MM.1S (cell line): ENCODE measurements around the gene PDXDC1.
"Not testable (repeated sequence)": the region's sequence is repeated elsewhere in the genome, so short reads cannot be mapped to it uniquely, and the experiment has no call there.

Experiments used
- DNase-seq: peaks from one replicate; pipeline ENCODE4 v3.0.0-alpha.2; 2015
- H2AFZ ChIP-seq: fragments of 300-600 bp; sonication (generic); 2 replicates; pipeline ENCODE4 v1.6.0; 2016; ENCODE audit warnings: antibody characterized with exemption, low read length
- H3F3A ChIP-seq: fragments of 300-600 bp; sonication (generic); 2 replicates; pipeline ENCODE4 v1.6.1; 2016; ENCODE audit warnings: mild to moderate bottlenecking, antibody characterized with exemption, low read length, moderate library complexity, mixed read lengths; ENCODE audit not compliant: insufficient read depth
- H3K27ac ChIP-seq: fragments of 300-600 bp; sonication (generic); 2 replicates; pipeline ENCODE4 v1.5.1; 2016; ENCODE audit warnings: mild to moderate bottlenecking, low read length
- H3K27me3 ChIP-seq: fragments of 300-600 bp; sonication (generic); replicated peaks from 2 replicates; pipeline ENCODE4 v1.6.0; 2016; ENCODE audit warnings: low read length; ENCODE audit not compliant: insufficient read depth
- H3K36me3 ChIP-seq: fragments of 300-600 bp; sonication (generic); replicated peaks from 2 replicates; pipeline ENCODE4 v1.6.1; 2016; ENCODE audit warnings: mild to moderate bottlenecking, low read length, mixed read lengths; ENCODE audit not compliant: insufficient read depth
- H3K4me1 ChIP-seq: fragments of 300-600 bp; sonication (generic); 2 replicates; pipeline ENCODE4 v1.6.1; 2016; ENCODE audit warnings: low read length, mixed read lengths
- H3K4me2 ChIP-seq: fragments of 300-600 bp; sonication (generic); 2 replicates; pipeline ENCODE4 v1.6.0; 2016; ENCODE audit warnings: low read depth, low read length
- H3K4me3 ChIP-seq: fragments of 300-600 bp; sonication (generic); 2 replicates; pipeline ENCODE4 v1.5.1; 2016; ENCODE audit warnings: low read length, mixed read lengths
- H3K79me2 ChIP-seq: fragments of 300-600 bp; sonication (generic); 2 replicates; pipeline ENCODE4 v1.6.1; 2016; ENCODE audit warnings: mixed run types, low read length, mixed read lengths
- H3K9ac ChIP-seq: fragments of 300-600 bp; sonication (generic); 2 replicates; pipeline ENCODE4 v1.6.1; 2016; ENCODE audit warnings: low read length, mixed read lengths
- H3K9me2 ChIP-seq: fragments of 300-600 bp; sonication (generic); replicated peaks from 2 replicates; pipeline ENCODE4 v1.6.1; 2016; ENCODE audit warnings: mild to moderate bottlenecking, low read length, mixed read lengths; ENCODE audit not compliant: insufficient read depth
- H3K9me3 ChIP-seq: fragments of 300-600 bp; sonication (generic); replicated peaks from 2 replicates; pipeline ENCODE4 v1.6.1; 2016; ENCODE audit warnings: mild to moderate bottlenecking, low read length, mixed read lengths; ENCODE audit not compliant: insufficient read depth
- H4K20me1 ChIP-seq: fragments of 300-600 bp; sonication (generic); 2 replicates; pipeline ENCODE4 v1.6.1; 2016; ENCODE audit warnings: mild to moderate bottlenecking, low read length, moderate library complexity, mixed read lengths; ENCODE audit not compliant: insufficient read depth
- EZH2 ChIP-seq: fragments of 300-600 bp; sonication (generic); optimal IDR thresholded peaks from 2 replicates; pipeline ENCODE3; 2017; ENCODE audit warnings: low read depth, mild to moderate bottlenecking, antibody characterized with exemption, low read length, mixed read lengths
- EZH2phosphoT487 ChIP-seq: fragments of 300-600 bp; sonication (generic); IDR thresholded peaks from 2 replicates; pipeline ENCODE4 v1.6.1; 2018; ENCODE audit warnings: antibody characterized with exemption, low read length
- TF ChIP-seq, protein P1 (sequence below): fragments of 300-600 bp; sonication (generic); IDR thresholded peaks from 2 replicates; pipeline ENCODE4 v1.5.1; 2016; ENCODE audit warnings: antibody characterized with exemption, low read length, mixed read lengths

The PDXDC1 gene

DNA sequence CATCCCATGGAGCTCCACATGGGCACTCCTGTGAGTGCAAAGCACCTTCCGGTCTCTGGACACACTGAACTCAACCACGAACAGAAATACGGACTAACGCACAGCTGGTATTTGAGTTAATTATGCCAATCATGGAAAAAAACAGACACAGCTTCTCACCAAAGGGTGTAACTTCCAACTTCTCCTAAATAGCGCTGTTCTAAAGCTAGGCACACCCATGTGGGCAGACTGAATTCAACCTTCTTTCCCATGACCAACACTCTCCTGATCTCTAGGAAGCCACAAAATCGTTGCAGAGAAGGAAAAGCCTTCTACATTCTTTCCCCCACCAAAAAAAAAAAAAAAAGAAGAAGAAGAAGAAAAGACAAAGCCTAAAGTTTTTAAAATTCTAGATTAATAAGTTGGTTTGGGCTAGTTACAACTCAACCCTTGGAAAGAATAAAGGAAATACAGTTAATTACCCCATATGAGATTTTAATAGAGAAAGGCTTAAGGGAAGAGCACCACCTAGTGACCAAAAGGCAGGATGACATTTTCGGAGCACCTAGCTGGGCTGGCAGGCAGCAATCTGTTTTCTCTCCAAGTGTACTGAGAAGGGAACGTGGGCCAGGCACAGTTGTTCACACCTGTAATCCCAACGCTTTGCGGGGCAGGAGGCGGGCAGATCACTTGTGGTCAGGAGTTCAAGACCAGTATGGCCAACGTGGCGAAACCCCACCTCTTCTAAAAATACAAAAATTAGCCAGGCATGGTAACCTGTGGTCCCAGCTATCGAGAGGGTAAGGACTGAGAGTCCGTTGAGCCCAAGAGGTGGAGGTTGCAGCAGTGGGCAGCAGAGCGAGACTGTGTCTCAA, 97.3 kb downstream of the PDXDC1 start:
- H3K27me3 ChIP-seq, H3K4me1 ChIP-seq, H3K9me3 ChIP-seq, H3K4me2 ChIP-seq, H4K20me1 ChIP-seq, H3K27ac ChIP-seq, H3K9ac ChIP-seq, H3K9me2 ChIP-seq, H3K4me3 ChIP-seq, DNase-seq, H3K79me2 ChIP-seq, H3F3A ChIP-seq, H2AFZ ChIP-seq: not testable (repeated sequence)
- TF ChIP-seq, protein P1, sequence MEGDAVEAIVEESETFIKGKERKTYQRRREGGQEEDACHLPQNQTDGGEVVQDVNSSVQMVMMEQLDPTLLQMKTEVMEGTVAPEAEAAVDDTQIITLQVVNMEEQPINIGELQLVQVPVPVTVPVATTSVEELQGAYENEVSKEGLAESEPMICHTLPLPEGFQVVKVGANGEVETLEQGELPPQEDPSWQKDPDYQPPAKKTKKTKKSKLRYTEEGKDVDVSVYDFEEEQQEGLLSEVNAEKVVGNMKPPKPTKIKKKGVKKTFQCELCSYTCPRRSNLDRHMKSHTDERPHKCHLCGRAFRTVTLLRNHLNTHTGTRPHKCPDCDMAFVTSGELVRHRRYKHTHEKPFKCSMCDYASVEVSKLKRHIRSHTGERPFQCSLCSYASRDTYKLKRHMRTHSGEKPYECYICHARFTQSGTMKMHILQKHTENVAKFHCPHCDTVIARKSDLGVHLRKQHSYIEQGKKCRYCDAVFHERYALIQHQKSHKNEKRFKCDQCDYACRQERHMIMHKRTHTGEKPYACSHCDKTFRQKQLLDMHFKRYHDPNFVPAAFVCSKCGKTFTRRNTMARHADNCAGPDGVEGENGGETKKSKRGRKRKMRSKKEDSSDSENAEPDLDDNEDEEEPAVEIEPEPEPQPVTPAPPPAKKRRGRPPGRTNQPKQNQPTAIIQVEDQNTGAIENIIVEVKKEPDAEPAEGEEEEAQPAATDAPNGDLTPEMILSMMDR = peak; percentile 39; the same call in 1 of the 2 replicates
- H3K36me3 ChIP-seq = peaks cover 11% of the 10 kb centered on the region; the same call in 1 of the 2 replicates

DNA sequence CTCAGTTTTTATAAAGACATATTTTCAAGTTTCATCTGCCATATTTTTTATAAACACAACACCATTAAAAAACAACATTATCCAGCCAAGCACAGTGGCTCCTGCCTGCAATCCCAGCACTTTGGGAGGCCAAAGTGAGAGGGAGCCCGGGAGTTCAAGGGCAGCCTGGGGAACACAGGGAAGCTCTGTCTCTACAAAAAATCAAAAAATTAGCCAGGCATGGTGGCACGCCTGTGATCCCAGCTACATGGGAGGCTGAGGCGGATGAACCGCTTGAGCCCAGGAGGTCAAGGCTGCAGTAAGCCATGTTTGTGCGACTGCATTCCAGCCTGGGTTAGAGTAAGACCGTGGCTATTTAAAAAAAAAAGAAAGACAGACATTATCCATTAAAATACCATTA, 98.3 kb downstream of the PDXDC1 start:
- Histone ChIP-seq H3K9me3 (no peaks in the 10 kb centered on the region), H3K4me3 (no peak overlapping the region), H3K79me2 (no peaks in the 10 kb centered on the region), H2AFZ (no peak overlapping the region), H3K27ac (no peak overlapping the region), H3K4me1 (no peaks in the 10 kb centered on the region), H3K36me3 (peaks cover 11% of the 10 kb centered on the region; the same call in 1 of the 2 replicates), H3K9ac (no peak overlapping the region), H3K4me2 (no peak overlapping the region), H4K20me1 (no peaks in the 10 kb centered on the region), H3K27me3 (no peaks in the 10 kb centered on the region), H3F3A (no peaks in the 10 kb centered on the region), H3K9me2 (no peaks in the 10 kb centered on the region)
- DNase-seq = no peak
- TF ChIP-seq EZH2phosphoT487 (no peak), EZH2 (no peak)
- TF ChIP-seq, protein P1 = no peak

DNA sequence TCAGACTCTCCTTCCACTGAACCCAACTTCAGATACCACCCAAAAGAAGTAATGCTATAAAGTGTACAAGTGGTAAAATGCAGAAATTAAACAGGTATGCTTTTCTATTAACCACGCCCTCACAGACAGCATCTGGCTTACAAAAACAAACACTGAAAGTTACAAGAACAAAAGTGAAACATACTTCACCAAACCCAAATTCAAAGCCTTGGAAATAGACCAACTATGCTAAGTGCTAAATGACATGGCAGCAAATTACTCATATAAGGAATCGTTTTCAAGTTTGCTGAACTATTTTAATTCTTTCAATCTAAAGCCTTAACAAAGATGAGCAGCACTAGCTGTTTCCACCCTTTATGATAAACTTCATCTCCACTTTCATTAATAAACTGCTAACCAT, 101.3 kb downstream of the PDXDC1 start:
- not testable (repeated sequence) for DNase-seq, H3K9me3 ChIP-seq, H3K27me3 ChIP-seq, H3K4me2 ChIP-seq, H3K79me2 ChIP-seq, H3K9me2 ChIP-seq, H2AFZ ChIP-seq, H4K20me1 ChIP-seq, H3K9ac ChIP-seq, H3K27ac ChIP-seq, H3K4me1 ChIP-seq, H3F3A ChIP-seq, H3K4me3 ChIP-seq
- H3K36me3 ChIP-seq = peaks cover 11% of the 10 kb centered on the region; the same call in 1 of the 2 replicates

DNA sequence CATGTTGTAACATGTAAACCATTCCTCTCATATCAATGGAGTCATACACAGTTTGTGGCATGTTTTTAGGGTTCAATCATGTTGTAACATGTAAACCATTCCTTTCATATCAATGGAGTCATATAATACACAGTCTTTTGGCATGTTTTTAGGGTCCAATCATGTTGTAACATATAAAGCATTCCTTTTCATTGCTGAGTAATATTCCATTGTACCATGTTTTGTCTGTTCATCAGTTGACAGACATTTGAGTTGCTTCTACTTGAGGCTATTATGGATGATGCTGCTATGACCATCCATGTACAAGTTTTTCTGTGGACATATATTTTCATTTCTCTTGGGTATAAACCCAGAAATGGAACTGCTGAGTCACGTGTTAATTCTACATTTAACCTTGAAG, 106.1 kb downstream of the PDXDC1 start:
- not testable (repeated sequence) for H3K79me2 ChIP-seq, H3K9ac ChIP-seq, H2AFZ ChIP-seq, DNase-seq, H3K4me1 ChIP-seq, H3K36me3 ChIP-seq, H3K9me3 ChIP-seq, H4K20me1 ChIP-seq, H3K9me2 ChIP-seq, H3K4me2 ChIP-seq, H3K27me3 ChIP-seq, H3K27ac ChIP-seq, H3F3A ChIP-seq, H3K4me3 ChIP-seq

DNA sequence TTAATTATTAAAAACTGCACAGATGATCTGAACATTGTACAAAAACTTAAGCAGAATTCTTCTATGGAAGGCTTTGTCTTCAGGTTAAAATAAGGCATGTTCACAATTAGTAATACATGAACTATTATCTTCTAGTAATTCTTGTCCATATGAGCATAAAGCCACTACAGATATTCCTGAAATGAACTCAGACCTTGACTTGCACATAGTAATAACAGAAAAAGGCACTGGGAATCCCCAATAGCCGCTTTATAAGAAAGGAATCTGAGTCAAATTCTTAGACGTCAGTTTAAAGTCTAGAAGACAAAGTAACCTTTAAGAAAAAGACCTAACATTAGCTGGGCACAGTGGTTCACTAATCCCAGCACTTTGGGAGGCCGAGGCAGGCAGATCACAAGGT, 108.0 kb downstream of the PDXDC1 start:
- H3K36me3 ChIP-seq, H3K27ac ChIP-seq, H3K9me2 ChIP-seq, DNase-seq, H3K4me3 ChIP-seq, H4K20me1 ChIP-seq, H2AFZ ChIP-seq, H3K4me1 ChIP-seq, H3F3A ChIP-seq, H3K9ac ChIP-seq, H3K9me3 ChIP-seq, H3K4me2 ChIP-seq, H3K79me2 ChIP-seq, H3K27me3 ChIP-seq: not testable (repeated sequence)

DNA sequence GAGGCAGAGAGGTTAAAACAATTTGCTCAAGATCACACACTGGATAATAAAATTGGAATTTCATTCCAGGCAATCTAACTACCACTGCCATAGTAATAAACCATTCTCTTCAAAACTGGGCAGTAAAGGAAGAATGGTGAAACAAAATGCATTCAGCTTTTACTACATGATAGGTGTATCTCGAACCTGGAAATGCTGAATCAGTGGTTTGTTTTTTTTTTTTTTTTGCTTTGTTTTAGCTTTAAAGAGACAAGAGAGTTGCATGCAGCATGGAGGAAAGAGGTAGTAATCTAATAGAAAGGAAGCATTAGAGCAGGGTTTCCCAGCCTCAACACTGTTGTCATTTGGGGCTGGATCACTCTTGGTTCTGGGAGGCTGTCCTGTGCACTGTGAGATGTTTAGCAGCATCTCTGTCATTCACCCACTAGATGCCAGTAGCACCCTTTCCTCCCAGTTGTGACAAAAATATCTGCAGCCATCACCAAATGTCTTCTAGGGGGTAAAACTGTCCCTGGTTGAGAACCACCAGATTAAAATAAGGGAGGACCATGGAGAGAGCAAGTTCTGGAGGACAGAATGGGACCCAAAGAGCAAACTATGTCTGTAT, 115.9 kb downstream of the PDXDC1 start:
- peaks cover 15% of the 10 kb centered on the region for H3K79me2 ChIP-seq
- not testable (repeated sequence) for H3K9me2 ChIP-seq, H3K27ac ChIP-seq, H4K20me1 ChIP-seq, H3K4me3 ChIP-seq, H3K9ac ChIP-seq, H2AFZ ChIP-seq, H3K4me1 ChIP-seq, DNase-seq, H3F3A ChIP-seq, H3K9me3 ChIP-seq, H3K36me3 ChIP-seq, H3K4me2 ChIP-seq, H3K27me3 ChIP-seq
